Body of pancreas (tissue), 4 donors: ENCODE data around the gene TARBP1. TPM values are rescaled to one million over a fixed set of nuclear protein-coding genes. Genes with fewer than 3 reads are reported as not detected.
"Not testable (repeated sequence)": the region's sequence is repeated elsewhere in the genome, so short reads cannot be mapped to it uniquely, and the experiment has no call there.

ENCODE experiments used
- ATAC-seq: fragments of 150-250 bp; one replicate; pipeline ENCODE4 v1.9.1; 2016
- DNase-seq, 4 donors: peaks; one replicate each; pipeline ENCODE4 v3.0.0-alpha.2; 2019
- H3K27ac ChIP-seq, 4 donors: fragments of 200-600 bp; sonication (generic); 1 replicate in 3 of 4; 2 replicates in 1 of 4; pipeline versions ENCODE4 v1.5.1 to v1.6.1; 2016 to 2019; ENCODE audit warnings: mild to moderate bottlenecking in 1 of 4, mixed read lengths in 1 of 4, moderate library complexity in 1 of 4
- H3K27me3 ChIP-seq, 2 donors: fragments of 200-600 bp; sonication (generic); one replicate each; pipeline ENCODE4 v1.6.0; 2016; ENCODE audit warnings: mild to moderate bottlenecking in 1 of 2
- H3K36me3 ChIP-seq, 2 donors: fragments of 200-600 bp; sonication (generic); replicated peaks in 1 of 2; 2 replicates each; pipeline ENCODE4 v1.5.1; 2016; ENCODE audit warnings: low read depth in 2 of 2; ENCODE audit not compliant: insufficient read depth in 1 of 2
- H3K4me1 ChIP-seq: fragments of 200-600 bp; sonication (generic); one replicate; pipeline ENCODE4 v1.6.0; 2016
- H3K4me3 ChIP-seq, 2 donors: fragments of 200-600 bp; sonication (generic); 1 replicate in 1 of 2; 2 replicates in 1 of 2; pipeline ENCODE4 v1.5.1; 2016 to 2019
- H3K9me3 ChIP-seq, 3 donors: fragments of 200-600 bp; sonication (generic); 1 replicate in 2 of 3; 2 replicates in 1 of 3; pipeline ENCODE4 v1.5.1; 2016
- POLR2A ChIP-seq, 3 donors: fragments of 450-650 bp; IDR thresholded peaks; one replicate each; pipeline ENCODE4 v1.6.1; 2016; ENCODE audit warnings: antibody characterized with exemption in 3 of 3, mild to moderate bottlenecking in 2 of 3
- WGBS, 2 donors: methylation state at CpG; one replicate each; pipeline ENCODE4 v1.1.5; 2017; 5-methylcytosine and 5-hydroxymethylcytosine counted together
- intact Hi-C: fragments of 100-400 bp; cut with DNase I; formaldehyde crosslinking; loops from one replicate; pipeline ENCODE4 v1.15.1; 2023
- total RNA-seq, 2 donors: library from RNA; depleted of rRNA; stranded (reverse); fragments of >200 nt; gene quantifications; one replicate each; pipeline ENCODE4 v1.1.0, GENCODE V29; 2016
- TF ChIP-seq, protein P1 (sequence below), 7 experiments: fragments of 450-650 bp in 4 of 7; fragments of 200-600 bp in 3 of 7; sonication (generic) in 3 of 7; IDR thresholded peaks; one replicate each; pipeline ENCODE4 v1.5.1; 2016 to 2019; ENCODE audit warnings: antibody characterized with exemption in 7 of 7

TARBP1 gene
- total RNA-seq, 2 donors from 2014 or later = 30.6 to 32.0 TPM

DNA sequence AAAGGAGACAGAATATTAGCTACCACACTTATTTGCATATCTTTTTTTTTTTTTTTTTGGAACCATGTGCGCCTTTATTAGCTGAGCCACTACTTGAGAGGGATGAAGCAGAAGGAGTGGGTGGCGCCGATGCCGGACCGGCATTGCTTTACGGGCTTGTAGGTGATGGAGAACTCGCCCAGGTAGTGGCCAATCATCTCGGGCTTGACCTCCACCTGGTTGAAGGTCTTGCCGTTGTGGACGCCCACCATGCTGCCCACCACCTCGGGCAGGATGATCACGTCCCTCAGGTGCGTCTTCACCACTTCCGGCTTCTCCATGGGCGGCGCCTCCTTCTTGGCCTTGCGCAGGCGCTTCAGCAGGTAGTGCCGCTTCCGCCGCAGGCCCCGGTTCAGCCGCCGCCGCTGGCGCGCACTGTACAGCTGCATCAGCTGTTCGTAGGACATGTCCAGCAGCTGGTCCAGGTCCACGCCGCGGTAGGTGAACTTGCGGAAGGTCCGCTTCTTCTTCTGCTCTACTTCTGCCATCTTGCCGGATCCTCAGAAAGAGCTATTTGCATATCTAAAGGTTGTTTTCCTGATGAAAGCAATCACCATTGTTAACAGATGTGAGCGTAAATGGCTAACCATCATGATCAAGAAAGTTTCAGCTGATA lies 122.2 kb downstream of the TARBP1 start:
- Histone ChIP-seq H3K4me3 (peak overlapping the region in 1 of 2 donors; percentile 31), H3K27ac (peak overlapping the region in 3 of 4 donors; percentile 25 to 58 (median 56)), H3K4me1 (peaks cover 13% of the 10 kb centered on the region)
- H3K9me3 ChIP-seq, H3K27me3 ChIP-seq, intact Hi-C loops, H3K36me3 ChIP-seq: not testable (repeated sequence)
- ATAC-seq = peak; percentile 90
- peak in 2 of 3 donors; percentile 71 to 83 for TF ChIP-seq POLR2A (IDR thresholded peaks at IDR 0.05)
- 35 to 37% methylated on average over 17 to 35 of the region's 35 CpGs for WGBS, 2 donors
- DNase-seq = peak; percentile 71 to 81 (median 74)

DNA sequence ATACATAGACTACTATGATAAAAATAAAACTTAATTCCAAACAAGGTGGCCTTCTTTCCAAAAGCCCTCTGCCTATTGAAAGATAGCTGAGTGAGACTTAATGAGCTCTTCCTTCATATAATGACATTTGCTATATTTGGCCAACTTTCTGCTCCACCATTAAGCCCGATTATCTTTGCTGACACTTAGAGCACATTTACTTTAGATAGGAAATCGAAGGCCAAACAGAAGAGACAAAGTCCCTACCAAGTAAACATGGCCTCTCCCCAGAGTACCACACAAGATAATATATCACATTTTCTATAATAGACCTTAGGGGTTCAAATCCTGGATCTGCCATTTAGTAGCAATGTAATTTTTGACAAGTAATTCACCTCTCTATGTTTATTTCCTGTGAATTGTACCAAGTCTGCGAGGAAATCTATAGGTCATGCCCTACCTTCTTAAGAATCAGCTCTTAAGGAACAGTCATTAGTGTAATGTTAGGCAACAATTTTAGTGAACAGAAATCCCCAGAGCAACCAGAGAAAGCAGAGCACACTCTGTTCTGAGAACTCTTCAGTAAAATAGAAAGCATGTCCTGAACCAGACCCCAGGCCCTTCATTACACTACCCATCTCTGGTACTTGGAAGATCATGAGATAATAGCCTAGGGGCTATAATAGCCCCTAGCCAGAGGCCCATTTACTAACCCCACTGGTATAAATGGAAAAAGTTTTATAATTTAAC lies 123.0 kb downstream of the TARBP1 start:
- Histone ChIP-seq H3K27me3 (no peaks in the 10 kb centered on the region), H3K36me3 (no peaks in the 10 kb centered on the region), H3K9me3 (no peaks in the 10 kb centered on the region), H3K27ac (no peak overlapping the region), H3K4me1 (peaks cover 13% of the 10 kb centered on the region), H3K4me3 (no peak overlapping the region)
- TF ChIP-seq, protein P1, sequence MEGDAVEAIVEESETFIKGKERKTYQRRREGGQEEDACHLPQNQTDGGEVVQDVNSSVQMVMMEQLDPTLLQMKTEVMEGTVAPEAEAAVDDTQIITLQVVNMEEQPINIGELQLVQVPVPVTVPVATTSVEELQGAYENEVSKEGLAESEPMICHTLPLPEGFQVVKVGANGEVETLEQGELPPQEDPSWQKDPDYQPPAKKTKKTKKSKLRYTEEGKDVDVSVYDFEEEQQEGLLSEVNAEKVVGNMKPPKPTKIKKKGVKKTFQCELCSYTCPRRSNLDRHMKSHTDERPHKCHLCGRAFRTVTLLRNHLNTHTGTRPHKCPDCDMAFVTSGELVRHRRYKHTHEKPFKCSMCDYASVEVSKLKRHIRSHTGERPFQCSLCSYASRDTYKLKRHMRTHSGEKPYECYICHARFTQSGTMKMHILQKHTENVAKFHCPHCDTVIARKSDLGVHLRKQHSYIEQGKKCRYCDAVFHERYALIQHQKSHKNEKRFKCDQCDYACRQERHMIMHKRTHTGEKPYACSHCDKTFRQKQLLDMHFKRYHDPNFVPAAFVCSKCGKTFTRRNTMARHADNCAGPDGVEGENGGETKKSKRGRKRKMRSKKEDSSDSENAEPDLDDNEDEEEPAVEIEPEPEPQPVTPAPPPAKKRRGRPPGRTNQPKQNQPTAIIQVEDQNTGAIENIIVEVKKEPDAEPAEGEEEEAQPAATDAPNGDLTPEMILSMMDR (IDR thresholded peaks at IDR 0.05) = no peak
- no peak for TF ChIP-seq POLR2A (IDR thresholded peaks at IDR 0.05)
- 41 to 52% methylated on average over 3 of the region's 3 CpGs for WGBS, 2 donors
- intact Hi-C loops = no loop called here
- DNase-seq = no peak
- no peak for ATAC-seq

DNA sequence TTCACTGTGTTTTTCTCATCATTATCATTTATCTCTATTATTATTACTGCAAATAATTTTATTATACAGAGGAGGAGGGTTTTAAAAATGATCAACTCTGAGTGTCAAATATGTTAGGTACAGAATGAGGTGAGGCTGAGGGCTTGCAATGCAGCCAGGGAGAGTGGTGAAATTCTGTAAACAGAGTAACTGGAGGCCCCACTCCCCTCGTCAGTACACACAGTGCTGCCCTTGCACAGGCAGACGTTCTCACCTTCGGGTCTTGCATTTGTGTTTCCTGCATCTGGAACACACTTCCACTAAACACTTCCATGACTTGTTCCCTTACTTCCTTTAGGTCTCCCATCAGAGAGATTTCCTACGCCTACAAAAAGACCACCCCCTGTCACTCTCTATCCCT lies 130.0 kb downstream of the TARBP1 start:
- H3K36me3 ChIP-seq = no peaks in the 10 kb centered on the region
- intact Hi-C loops = no loop called here
- H3K27ac ChIP-seq = no peak overlapping the region
- ATAC-seq = no peak
- TF ChIP-seq POLR2A (IDR thresholded peaks at IDR 0.05) = no peak
- TF ChIP-seq, protein P1 (IDR thresholded peaks at IDR 0.05) = no peak
- H3K4me1 ChIP-seq = no peaks in the 10 kb centered on the region
- 61 to 63% methylated on average over 4 of the region's 4 CpGs for WGBS, 2 donors
- H3K27me3 ChIP-seq = no peaks in the 10 kb centered on the region
- no peaks in the 10 kb centered on the region for H3K9me3 ChIP-seq
- DNase-seq = no peak
- no peak overlapping the region for H3K4me3 ChIP-seq

DNA sequence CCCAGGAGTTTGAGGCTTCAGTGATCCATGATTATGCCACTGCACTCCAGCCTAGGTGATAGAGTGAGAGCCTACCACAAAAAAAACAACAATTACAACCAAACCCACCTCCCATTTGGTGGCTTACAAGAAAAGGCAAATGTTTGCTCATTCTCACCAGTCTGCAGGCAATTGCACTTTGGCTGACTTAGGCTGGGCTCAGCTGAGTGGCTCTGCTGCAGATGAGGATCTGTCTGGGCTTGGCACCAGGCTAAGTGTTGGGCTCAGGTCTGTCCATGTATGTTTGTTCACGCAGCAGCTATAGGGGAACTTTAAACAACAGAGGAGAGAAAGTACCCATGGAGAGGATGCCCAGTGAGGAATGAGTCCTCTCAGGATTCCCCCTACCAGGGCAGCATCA lies 133.7 kb downstream of the TARBP1 start:
- no peak overlapping the region for H3K4me3 ChIP-seq
- 100% methylated on average over 1 of the region's 1 CpG for WGBS, 2 donors
- no peaks in the 10 kb centered on the region for H3K27me3 ChIP-seq
- DNase-seq (no peak), ATAC-seq (no peak)
- H3K36me3 ChIP-seq = no peaks in the 10 kb centered on the region
- no peaks in the 10 kb centered on the region for H3K4me1 ChIP-seq
- no peak overlapping the region for H3K27ac ChIP-seq
- H3K9me3 ChIP-seq = no peaks in the 10 kb centered on the region
- TF ChIP-seq POLR2A (IDR thresholded peaks at IDR 0.05) = no peak
- TF ChIP-seq, protein P1 (IDR thresholded peaks at IDR 0.05) = no peak
- intact Hi-C loops = no loop called here

DNA sequence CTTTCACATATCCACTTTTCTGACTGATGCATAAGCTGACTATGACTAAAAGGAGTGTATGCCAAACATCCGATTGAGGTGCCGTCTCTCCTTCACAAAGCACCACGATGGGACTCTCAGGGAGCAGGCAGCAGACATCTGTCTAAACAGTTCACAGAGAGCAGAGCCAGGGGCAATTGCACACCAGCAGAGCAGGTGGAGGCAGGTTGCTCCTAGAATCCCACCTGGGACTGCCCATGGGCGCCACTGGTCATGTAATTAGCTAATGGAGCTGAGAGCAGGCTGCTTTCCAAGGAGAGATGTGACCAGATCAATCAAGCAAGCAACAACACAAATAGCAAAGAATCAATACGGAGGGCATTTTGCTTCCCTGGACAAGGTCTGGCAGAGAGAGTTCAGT lies 136.2 kb downstream of the TARBP1 start:
- 48 to 54% methylated on average over 5 of the region's 5 CpGs for WGBS, 2 donors
- no peak for TF ChIP-seq POLR2A (IDR thresholded peaks at IDR 0.05)
- TF ChIP-seq, protein P1 (IDR thresholded peaks at IDR 0.05) = no peak

More for the DNA sequence above, 136.2 kb downstream of the TARBP1 start:
- Histone ChIP-seq H3K27me3 (no peaks in the 10 kb centered on the region), H3K9me3 (no peaks in the 10 kb centered on the region), H3K4me1 (no peaks in the 10 kb centered on the region), H3K36me3 (no peaks in the 10 kb centered on the region), H3K4me3 (no peak overlapping the region), H3K27ac (no peak overlapping the region)
- intact Hi-C loops = no loop called here
- ATAC-seq (no peak), DNase-seq (no peak)

Other genes with a start within 250 kb of the TARBP1 start
- gene COA6, start 105.7 kb downstream of the TARBP1 start, total RNA-seq = 1 to 10 TPM; 4.0 to 5.7 TPM
- 10 to 100 TPM; 82.7 to 83.3 TPM for gene IRF2BP2, start 131.0 kb upstream of the TARBP1 start, total RNA-seq